IMR-90 (cell line): Measurements from ENCODE around the gene SRCAP. TPM values are rescaled to one million over a fixed set of nuclear protein-coding genes. Genes with fewer than 3 reads are reported as not detected.

ENCODE experiments used
- ATAC-seq: fragments of 200-7000 bp; cut with Tn5 transposase; 2 replicates; pipeline ENCODE4 v1.9.1; 2020; ENCODE audit warnings: low read depth, mild to moderate bottlenecking, moderate library complexity
- BruUV-seq: library from RNA; stranded (reverse); fragments of 400-500 nt; replicated peaks from 2 replicates; lab custom pipeline; 2021; lab: Mats Ljungman, UMichigan
- CTCF ChIA-PET: fragments of 300-600 bp; formaldehyde crosslinking; extraction: SDS; loops from one replicate; lab custom pipeline; 2021; ENCODE audit warnings: antibody characterized with exemption; lab: Yijun Ruan, JAX
- POLR2A ChIA-PET: fragments of 300-600 bp; sonication (Branson Sonifier 250); formaldehyde crosslinking; loops from one replicate; lab custom pipeline; 2022; ENCODE audit warnings: antibody characterized with exemption; ENCODE audit not compliant: unreplicated experiment; lab: Charles Lee
- DNase-seq: peaks from one replicate; pipeline ENCODE4 v3.0.0; 2013
- H2AFZ ChIP-seq: replicated peaks from 2 replicates; pipeline ENCODE3; 2013; ENCODE audit warnings: low read length, mild to moderate bottlenecking; ENCODE audit not compliant: poor library complexity
- H2AK5ac ChIP-seq: 2 replicates; pipeline ENCODE4 v1.6.1; 2013; ENCODE audit warnings: low read depth, low read length, inconsistent platforms
- H2AK9ac ChIP-seq: replicated peaks from 2 replicates; pipeline ENCODE3; 2013; ENCODE audit warnings: mild to moderate bottlenecking, low read depth, low read length, moderate library complexity; ENCODE audit not compliant: poor library complexity
- H2BK120ac ChIP-seq: 2 replicates; pipeline ENCODE4 v1.6.1; 2013; ENCODE audit warnings: low read depth, low read length, inconsistent platforms
- H2BK15ac ChIP-seq: 3 replicates; pipeline ENCODE4 v1.6.1; 2013; ENCODE audit warnings: low read depth, low read length, inconsistent platforms
- H2BK20ac ChIP-seq: 2 replicates; pipeline ENCODE4 v1.6.1; 2013; ENCODE audit warnings: low read depth, mild to moderate bottlenecking, inconsistent platforms, low read length, moderate library complexity
- H2BK5ac ChIP-seq: 2 replicates; pipeline ENCODE4 v1.6.1; 2013; ENCODE audit warnings: mild to moderate bottlenecking, low read depth, low read length, inconsistent platforms; ENCODE audit not compliant: poor library complexity, severe bottlenecking
- H3K14ac ChIP-seq: replicated peaks from 2 replicates; pipeline ENCODE4 v1.6.1; 2013; ENCODE audit warnings: low read depth, low read length, inconsistent platforms
- H3K18ac ChIP-seq: 2 replicates; pipeline ENCODE4 v1.6.1; 2013; ENCODE audit warnings: low read depth, low read length, control low read depth
- H3K23ac ChIP-seq: 2 replicates; pipeline ENCODE4 v1.6.1; 2013; ENCODE audit warnings: low read depth, low read length, inconsistent platforms
- H3K27ac ChIP-seq: 2 replicates; pipeline ENCODE4 v1.5.1; 2013; ENCODE audit warnings: mild to moderate bottlenecking, control low read depth, low read length; ENCODE audit not compliant: insufficient read depth
- H3K27me3 ChIP-seq: 2 replicates; pipeline ENCODE4 v1.6.1; 2013; ENCODE audit warnings: low read length; ENCODE audit not compliant: control insufficient read depth, insufficient read depth
- H3K36me3 ChIP-seq: 2 replicates; pipeline ENCODE4 v1.6.1; 2013; ENCODE audit warnings: low read length, mixed read lengths; ENCODE audit not compliant: control insufficient read depth, insufficient read depth
- H3K4ac ChIP-seq: 2 replicates; pipeline ENCODE4 v1.6.1; 2013; ENCODE audit warnings: low read depth, low read length, inconsistent platforms
- H3K4me1 ChIP-seq: 2 replicates; pipeline ENCODE4 v1.6.1; 2013; ENCODE audit warnings: low read length, mixed read lengths; ENCODE audit not compliant: control insufficient read depth, insufficient read depth
- H3K4me2 ChIP-seq: 2 replicates; pipeline ENCODE4 v1.6.1; 2013; ENCODE audit warnings: low read depth, mild to moderate bottlenecking, control low read depth, low read length, moderate library complexity
- H3K4me3 ChIP-seq: 2 replicates; pipeline ENCODE4 v1.5.1; 2013; ENCODE audit warnings: low read depth, mild to moderate bottlenecking, control low read depth, low read length, moderate library complexity; ENCODE audit not compliant: insufficient read depth
- H3K56ac ChIP-seq: 2 replicates; pipeline ENCODE4 v1.6.1; 2013; ENCODE audit warnings: low read length, inconsistent platforms; ENCODE audit not compliant: insufficient read depth; ENCODE audit errors: extremely low read depth
- H3K79me1 ChIP-seq, 2 experiments: 2 replicates each; pipeline ENCODE4 v1.6.1; 2013; ENCODE audit warnings: low read length in 2 of 2, inconsistent platforms in 1 of 2, low read depth in 1 of 2
- H3K9ac ChIP-seq: 2 replicates; pipeline ENCODE4 v1.6.1; 2013; ENCODE audit warnings: low read depth, low read length, control low read depth
- H3K9me1 ChIP-seq: 2 replicates; pipeline ENCODE4 v1.6.1; 2013; ENCODE audit warnings: low read length, inconsistent platforms; ENCODE audit not compliant: insufficient read depth
- H3K9me3 ChIP-seq: 2 replicates; pipeline ENCODE4 v1.6.1; 2013; ENCODE audit warnings: low read length; ENCODE audit not compliant: control insufficient read depth, insufficient read depth
- H4K20me1 ChIP-seq: 2 replicates; pipeline ENCODE4 v1.6.1; 2013; ENCODE audit warnings: low read length, inconsistent platforms; ENCODE audit not compliant: insufficient read depth
- H4K5ac ChIP-seq: 2 replicates; pipeline ENCODE4 v1.6.1; 2013; ENCODE audit warnings: mild to moderate bottlenecking, low read depth, low read length, control low read depth
- H4K8ac ChIP-seq, 2 experiments: 2 replicates each; pipeline ENCODE4 v1.6.1; 2013; ENCODE audit warnings: low read depth in 2 of 2, low read length in 2 of 2, control low read depth in 1 of 2, inconsistent platforms in 1 of 2
- H4K91ac ChIP-seq: 2 replicates; pipeline ENCODE4 v1.6.1; 2013; ENCODE audit warnings: low read depth, low read length, inconsistent platforms; ENCODE audit not compliant: insufficient read depth
- BHLHE40 ChIP-seq: fragments of 150-350 bp; IDR thresholded peaks from 2 replicates; pipeline ENCODE4 v1.6.1; 2016; ENCODE audit warnings: mild to moderate bottlenecking, low read depth, low read length
- CHD1 ChIP-seq: IDR thresholded peaks from 2 replicates; pipeline ENCODE4 v1.6.1; 2012; ENCODE audit warnings: low read depth, low read length, improper control_type of control experiment
- CTCF ChIP-seq: conservative IDR thresholded peaks from 2 replicates; pipeline ENCODE4 v1.5.1; 2012; ENCODE audit warnings: mild to moderate bottlenecking, low read depth, low read length, improper control_type of control experiment
- FOS ChIP-seq: fragments of 150-350 bp; IDR thresholded peaks from 2 replicates; pipeline ENCODE4 v1.6.1; 2016; ENCODE audit warnings: low read depth, low read length
- MAFK ChIP-seq: IDR thresholded peaks from 2 replicates; pipeline ENCODE4 v1.6.1; 2012; ENCODE audit warnings: low read depth, low read length, improper control_type of control experiment
- MAZ ChIP-seq: IDR thresholded peaks from 2 replicates; pipeline ENCODE4 v1.6.1; 2012; ENCODE audit warnings: low read depth, mild to moderate bottlenecking, low read length, improper control_type of control experiment, moderate library complexity, borderline replicate concordance
- NFE2L2 ChIP-seq: fragments of 150-350 bp; IDR thresholded peaks from 2 replicates; pipeline ENCODE4 v1.6.1; 2016; ENCODE audit warnings: low read depth, mild to moderate bottlenecking, low read length
- POLR2A ChIP-seq: IDR thresholded peaks from 2 replicates; pipeline ENCODE4 v1.6.1; 2012; ENCODE audit warnings: mild to moderate bottlenecking, low read depth, low read length
- SMC3 ChIP-seq: fragments of 150-350 bp; IDR thresholded peaks from 2 replicates; pipeline ENCODE4 v1.6.1; 2016; ENCODE audit warnings: low read depth, mild to moderate bottlenecking, antibody characterized with exemption, low read length, moderate library complexity
- USF2 ChIP-seq: fragments of 150-350 bp; IDR thresholded peaks from 2 replicates; pipeline ENCODE4 v1.6.1; 2017; ENCODE audit warnings: mild to moderate bottlenecking, antibody characterized with exemption, low read length, low read depth
- WGBS, 2 experiments: methylation state at CpG; one replicate each; pipeline versions ENCODE4 v1.1.5 to v1.1.7; 2013; ENCODE audit warnings: missing lambda C conversion rate in 2 of 2; ENCODE audit not compliant: insufficient read length in 1 of 2; ENCODE audit errors: extremely low coverage in 2 of 2; 5-methylcytosine and 5-hydroxymethylcytosine counted together
- dilution Hi-C: fragments of 300-500 bp; cut with HindIII; formaldehyde crosslinking; loops from one replicate; pipeline ENCODE4 v1.14.3; 2018; ENCODE audit warnings: low sequenced_read_pairs; ENCODE audit not compliant: unreplicated experiment
- in situ Hi-C: fragments of 300-500 bp; cut with MboI; formaldehyde crosslinking; loops from 3 replicates; pipeline ENCODE4 v1.14.3; 2019; ENCODE audit warnings: low sequenced_read_pairs, inconsistent platforms, mixed read lengths
- intact Hi-C: fragments of 100-400 bp; cut with micrococcal nuclease; formaldehyde crosslinking; loops from 2 replicates; pipeline ENCODE4 v1.10.0; 2022
- polyA plus RNA-seq, 3 experiments: library from polyadenylated mRNA; depleted of rRNA; stranded (reverse); fragments of >200 nt; gene quantifications; 2 replicates each; pipeline ENCODE4 v1.2.3, GENCODE V29; 2012; ENCODE audit warnings: low replicate concordance in 1 of 3
- total RNA-seq: library from RNA; depleted of rRNA; stranded (reverse); fragments of >200 nt; gene quantifications from 2 replicates; pipeline ENCODE4 v1.2.3, GENCODE V29; 2012

SRCAP gene
- total and polyA plus RNA-seq, 2 of the 4 experiments (the other 2 are of a cell fraction): 4.5 to 8.2 TPM

- ChIA-PET CTCF (no interaction called here), POLR2A (no interaction called here)
- Histone ChIP-seq H3K9me3 (no peaks in the 10 kb centered on the region), H2BK20ac (no peak overlapping the region), H3K79me1 (peaks cover 16 to 31% of the 10 kb centered on the region in 2 experiments), H2AK5ac (no peak overlapping the region), H3K9me1 (peaks cover 5% of the 10 kb centered on the region; the same call in 1 of the 2 replicates), H3K36me3 (peaks cover 64% of the 10 kb centered on the region), H4K20me1 (peaks cover 19% of the 10 kb centered on the region), H2BK120ac (no peak overlapping the region), H2BK15ac (no peak overlapping the region), H3K4me1 (no peaks in the 10 kb centered on the region), H3K23ac (no peak overlapping the region), H4K91ac (no peak overlapping the region), H3K27ac (no peak overlapping the region), H3K4me2 (no peak overlapping the region), H2AFZ (no peak overlapping the region), H3K4me3 (no peak overlapping the region), H2AK9ac (no peak overlapping the region), H4K8ac (no peak overlapping the region), H3K56ac (no peak overlapping the region), H4K5ac (no peak overlapping the region), H3K4ac (no peak overlapping the region), H2BK5ac (no peak overlapping the region), H3K27me3 (no peaks in the 10 kb centered on the region), H3K14ac (no peak overlapping the region), H3K18ac (no peak overlapping the region), H3K9ac (no peak overlapping the region)
- dilution Hi-C loops (no loop called here), in situ Hi-C loops (no loop called here), intact Hi-C loops (no loop called here)
- TF ChIP-seq SMC3 (no peak), FOS (no peak), MAZ (no peak), BHLHE40 (no peak), POLR2A (no peak), CHD1 (no peak), NFE2L2 (no peak), CTCF (no peak), MAFK (no peak), USF2 (no peak)
- 97% methylated on average over 18 of the region's 41 CpGs; no CpG with 5 or more reads in 1 of the 2 experiments for WGBS, 2 experiments
- ATAC-seq: no peak
- no peak for DNase-seq
- BruUV-seq: no TSS peak
These were observed 29.7 kb upstream of the SRCAP start for GRCh38 chr16:30669026-30669902.
